NK-92 treated with Interleukin-12 subunit alpha and Interleukin-12 subunit beta, amount 100 ng/mL, for 24 hours (cell line): ENCODE measurements around the gene EHBP1.

ENCODE experiments used
- DNase-seq: peaks from one replicate; lab custom pipeline; 2025; lab: John Stamatoyannopoulos, UW

EHBP1 gene

GRCh38 chr2:63052411-63053080 is 347.0 kb downstream of the EHBP1 start:
- no peak for DNase-seq

GRCh38 chr2:63053081-63053888 is 347.8 kb downstream of the EHBP1 start:
- DNase-seq, result no peak

DNA sequence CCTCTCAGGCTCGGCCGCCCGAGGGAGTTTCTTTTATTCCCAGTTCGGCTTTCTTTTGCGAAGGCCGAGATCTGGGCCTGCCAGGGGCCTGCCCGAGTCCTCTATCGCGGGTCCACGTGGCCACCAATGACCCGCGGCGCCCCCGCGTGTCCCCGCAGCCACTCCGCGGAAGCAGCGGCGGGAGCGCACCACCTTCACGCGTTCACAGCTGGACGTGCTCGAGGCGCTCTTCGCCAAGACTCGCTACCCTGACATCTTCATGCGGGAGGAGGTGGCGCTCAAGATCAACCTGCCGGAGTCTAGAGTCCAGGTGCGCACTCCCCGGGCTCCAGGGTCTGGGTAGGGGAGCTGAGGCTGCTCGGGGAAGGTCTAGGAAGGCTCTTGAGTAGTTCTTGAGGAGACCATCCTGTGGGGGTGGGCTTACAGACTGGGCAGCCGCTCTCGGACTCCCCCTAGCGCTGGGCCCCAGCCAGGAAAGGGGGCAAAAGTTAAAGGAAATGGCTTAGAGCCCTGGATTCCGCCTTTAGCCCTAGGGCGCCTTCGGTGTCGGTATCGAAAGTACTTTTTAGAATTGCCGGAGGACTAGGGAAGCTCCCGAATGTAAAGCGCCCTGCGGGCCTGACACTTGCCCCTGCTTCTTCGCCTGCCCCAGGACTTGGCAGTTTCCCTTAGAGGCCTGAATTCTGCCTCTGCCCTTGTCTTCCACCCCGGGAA is 348.5 kb downstream of the EHBP1 start:
- DNase-seq, result no peak

- no peak for DNase-seq
Observed at GRCh38 chr2:63054841-63055225, 349.3 kb downstream of the EHBP1 start.

DNA sequence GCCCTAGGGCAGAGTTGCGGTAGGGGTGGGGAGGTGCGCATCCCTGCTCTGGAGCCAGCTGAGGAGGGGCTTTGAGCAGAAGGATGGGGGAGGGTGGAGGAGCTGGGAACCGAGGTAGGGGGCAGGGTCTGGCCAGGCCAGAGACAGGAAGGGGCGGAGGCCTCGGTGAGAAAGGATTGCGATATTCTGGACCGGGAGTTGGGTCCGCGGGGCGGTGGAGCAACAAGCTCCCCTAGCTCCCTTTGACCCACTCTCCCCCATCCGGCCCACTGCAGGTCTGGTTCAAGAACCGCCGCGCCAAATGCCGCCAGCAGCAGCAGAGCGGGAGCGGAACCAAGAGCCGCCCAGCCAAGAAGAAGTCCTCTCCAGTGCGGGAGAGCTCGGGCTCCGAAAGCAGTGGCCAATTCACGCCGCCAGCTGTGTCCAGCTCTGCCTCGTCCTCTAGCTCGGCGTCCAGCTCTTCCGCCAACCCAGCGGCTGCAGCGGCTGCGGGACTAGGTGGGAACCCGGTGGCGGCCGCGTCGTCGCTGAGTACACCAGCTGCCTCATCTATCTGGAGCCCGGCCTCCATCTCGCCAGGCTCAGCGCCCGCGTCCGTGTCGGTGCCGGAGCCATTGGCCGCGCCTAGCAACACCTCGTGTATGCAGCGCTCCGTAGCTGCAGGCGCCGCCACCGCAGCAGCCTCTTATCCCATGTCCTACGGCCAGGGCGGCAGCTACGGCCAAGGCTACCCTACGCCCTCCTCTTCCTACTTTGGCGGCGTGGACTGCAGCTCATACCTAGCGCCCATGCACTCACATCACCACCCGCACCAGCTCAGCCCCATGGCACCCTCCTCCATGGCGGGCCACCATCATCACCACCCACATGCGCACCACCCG is 350.0 kb downstream of the EHBP1 start:
- no peak for DNase-seq

- DNase-seq, result no peak
Observed at GRCh38 chr2:63056107-63057050, 350.9 kb downstream of the EHBP1 start.

GRCh38 chr2:63057249-63058143 is 352.0 kb downstream of the EHBP1 start:
- DNase-seq, result no peak

GRCh38 chr2:63058144-63058920 is 352.8 kb downstream of the EHBP1 start:
- DNase-seq, result no peak

GRCh38 chr2:63058921-63059792 is 353.6 kb downstream of the EHBP1 start:
- DNase-seq, result no peak

- no peak for DNase-seq
Observed at GRCh38 chr2:63059793-63060471, 354.4 kb downstream of the EHBP1 start.

- no peak for DNase-seq
Observed at GRCh38 chr2:63060472-63060991, 355.0 kb downstream of the EHBP1 start.

GRCh38 chr2:63064197-63064596 is 358.7 kb downstream of the EHBP1 start:
- no peak for DNase-seq

DNA sequence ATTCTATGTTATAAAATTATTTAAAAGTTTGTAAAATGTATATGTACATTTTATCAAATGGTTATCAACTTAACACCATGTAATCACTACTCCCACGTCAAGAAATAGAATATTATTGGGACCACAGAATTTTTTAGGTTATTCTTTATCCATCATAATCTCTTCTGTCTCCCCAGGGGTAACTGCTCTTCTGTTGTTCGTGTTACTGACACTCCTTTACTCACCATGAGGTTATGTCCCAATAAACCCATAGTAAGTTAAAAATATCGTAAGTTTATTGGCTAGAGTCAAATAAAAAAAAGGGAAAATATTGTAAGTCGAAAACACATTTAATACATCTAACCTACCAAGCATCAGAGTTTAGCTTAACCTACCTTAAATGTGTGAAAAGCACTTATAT is 359.1 kb downstream of the EHBP1 start:
- DNase-seq, result no peak

DNA sequence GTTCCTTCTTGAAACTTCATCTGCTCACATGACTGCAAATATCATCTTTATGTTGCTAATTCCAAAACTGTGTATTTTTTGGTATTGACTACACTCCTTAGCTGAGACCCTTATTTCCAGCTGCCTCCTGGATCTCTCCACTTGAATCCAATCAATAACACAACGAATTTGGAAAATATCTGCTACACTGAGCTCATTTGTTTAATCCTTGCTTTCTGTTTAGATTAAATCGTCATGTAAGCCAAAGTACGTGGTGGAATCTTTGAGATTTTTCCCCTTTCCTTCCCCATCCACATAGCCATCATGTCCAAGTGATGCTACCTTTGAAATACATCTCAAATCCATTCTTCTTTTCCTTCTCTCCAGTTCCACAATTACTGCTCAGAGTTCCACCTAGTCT is 360.8 kb downstream of the EHBP1 start:
- DNase-seq, result no peak

DNA sequence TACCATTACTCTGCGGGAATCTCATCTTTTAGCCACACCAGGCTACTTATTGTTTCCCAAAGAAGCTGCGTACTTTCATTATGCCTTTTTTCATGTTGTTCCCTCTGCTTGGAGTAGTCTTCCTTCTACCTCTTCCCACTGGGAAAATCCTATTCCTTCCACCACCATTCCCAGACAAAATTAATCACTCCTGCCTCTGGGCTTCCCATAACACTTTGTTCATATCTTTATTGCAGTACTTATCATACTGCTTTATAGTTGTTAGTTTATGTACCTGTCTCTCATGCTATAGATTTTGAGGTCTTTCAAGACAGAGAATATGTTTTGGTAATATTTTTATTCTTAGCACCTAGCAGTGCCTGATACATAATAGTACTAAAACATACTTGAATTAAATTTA is 361.3 kb downstream of the EHBP1 start:
- DNase-seq, result no peak

GRCh38 chr2:63071664-63072063 is 366.2 kb downstream of the EHBP1 start:
- no peak for DNase-seq

GRCh38 chr2:63073994-63074393 is 368.5 kb downstream of the EHBP1 start:
- DNase-seq, result no peak
